ENCODE data around the gene SGCD. TPM values are rescaled to one million over a fixed set of nuclear protein-coding genes. Genes with fewer than 3 reads are reported as not detected.

SGCD gene
- total RNA-seq, 1 donor from 2014 or later, result 7.5 TPM

GRCh38 chr5:156444753-156445291 lies 117.9 kb downstream of the SGCD start:
- H3K4me1 ChIP-seq, result no peaks in the 10 kb centered on the region
- no peak for ATAC-seq
- H3K27ac ChIP-seq, result no peak overlapping the region
- H3K27me3 ChIP-seq, result no peaks in the 10 kb centered on the region
- intact Hi-C loops (cut with DNase I), result no loop called here
- no peaks in the 10 kb centered on the region for H3K9me3 ChIP-seq
- H3K36me3 ChIP-seq, result no peaks in the 10 kb centered on the region
- no peak overlapping the region for H3K4me3 ChIP-seq
- DNase-seq, result no peak
- TF ChIP-seq, protein P1, sequence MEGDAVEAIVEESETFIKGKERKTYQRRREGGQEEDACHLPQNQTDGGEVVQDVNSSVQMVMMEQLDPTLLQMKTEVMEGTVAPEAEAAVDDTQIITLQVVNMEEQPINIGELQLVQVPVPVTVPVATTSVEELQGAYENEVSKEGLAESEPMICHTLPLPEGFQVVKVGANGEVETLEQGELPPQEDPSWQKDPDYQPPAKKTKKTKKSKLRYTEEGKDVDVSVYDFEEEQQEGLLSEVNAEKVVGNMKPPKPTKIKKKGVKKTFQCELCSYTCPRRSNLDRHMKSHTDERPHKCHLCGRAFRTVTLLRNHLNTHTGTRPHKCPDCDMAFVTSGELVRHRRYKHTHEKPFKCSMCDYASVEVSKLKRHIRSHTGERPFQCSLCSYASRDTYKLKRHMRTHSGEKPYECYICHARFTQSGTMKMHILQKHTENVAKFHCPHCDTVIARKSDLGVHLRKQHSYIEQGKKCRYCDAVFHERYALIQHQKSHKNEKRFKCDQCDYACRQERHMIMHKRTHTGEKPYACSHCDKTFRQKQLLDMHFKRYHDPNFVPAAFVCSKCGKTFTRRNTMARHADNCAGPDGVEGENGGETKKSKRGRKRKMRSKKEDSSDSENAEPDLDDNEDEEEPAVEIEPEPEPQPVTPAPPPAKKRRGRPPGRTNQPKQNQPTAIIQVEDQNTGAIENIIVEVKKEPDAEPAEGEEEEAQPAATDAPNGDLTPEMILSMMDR (IDR thresholded peaks at IDR 0.05), result no peak

DNA sequence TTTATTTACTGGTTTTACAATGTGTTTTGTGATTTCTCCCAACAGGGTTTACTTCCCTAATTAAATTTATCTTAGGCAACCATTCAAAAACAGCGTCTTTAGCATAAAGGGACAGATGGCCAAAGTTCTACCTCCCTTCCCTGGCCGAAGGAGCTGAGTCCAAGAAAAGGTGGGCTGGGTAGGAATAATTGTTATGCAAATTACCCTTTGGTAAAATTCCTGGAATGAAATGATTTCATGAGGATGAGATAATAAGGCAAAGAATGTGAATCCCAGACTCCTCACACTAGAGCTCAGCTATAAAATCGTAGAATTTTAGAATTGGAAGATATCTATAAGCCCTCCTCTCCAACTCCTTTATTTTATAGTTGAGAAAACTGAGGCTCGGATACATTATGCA lies 119.6 kb downstream of the SGCD start:
- TF ChIP-seq, protein P1 (IDR thresholded peaks at IDR 0.05), result no peak
- DNase-seq (no peak), ATAC-seq (no peak)
- intact Hi-C loops (cut with DNase I), result no loop called here
- Histone ChIP-seq H3K27ac (no peak overlapping the region), H3K4me3 (no peak overlapping the region), H3K9me3 (no peaks in the 10 kb centered on the region), H3K4me1 (no peaks in the 10 kb centered on the region), H3K36me3 (no peaks in the 10 kb centered on the region), H3K27me3 (no peaks in the 10 kb centered on the region)

DNA sequence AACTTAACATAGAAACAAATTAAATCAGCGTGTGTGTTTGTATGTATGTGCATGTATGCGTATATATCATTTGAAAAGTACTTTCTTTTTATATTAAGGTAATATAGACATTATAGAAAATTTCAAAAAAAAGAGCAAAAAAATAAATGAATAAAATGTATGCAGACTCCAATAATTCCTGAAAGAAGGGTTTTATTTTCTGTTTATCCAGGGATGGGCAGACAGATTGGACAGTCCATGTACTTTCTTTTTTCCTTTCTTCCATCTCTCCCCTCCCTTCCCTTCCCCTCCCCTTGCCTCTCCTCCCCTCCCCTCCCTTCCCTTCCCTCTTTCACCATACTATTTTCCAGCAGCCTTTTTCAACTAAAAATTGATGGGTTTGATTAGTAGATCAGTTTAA lies 123.8 kb downstream of the SGCD start:
- Histone ChIP-seq H3K27ac (no peak overlapping the region), H3K4me1 (no peaks in the 10 kb centered on the region), H3K4me3 (no peak overlapping the region), H3K9me3 (no peaks in the 10 kb centered on the region), H3K27me3 (no peaks in the 10 kb centered on the region), H3K36me3 (no peaks in the 10 kb centered on the region)
- DNase-seq, result no peak
- intact Hi-C loops (cut with DNase I), result no loop called here
- no peak for ATAC-seq
- TF ChIP-seq, protein P1 (IDR thresholded peaks at IDR 0.05), result no peak

GRCh38 chr5:156451505-156451904 lies 124.5 kb downstream of the SGCD start:
- H3K27me3 ChIP-seq, result no peaks in the 10 kb centered on the region
- no peak for ATAC-seq

DNA sequence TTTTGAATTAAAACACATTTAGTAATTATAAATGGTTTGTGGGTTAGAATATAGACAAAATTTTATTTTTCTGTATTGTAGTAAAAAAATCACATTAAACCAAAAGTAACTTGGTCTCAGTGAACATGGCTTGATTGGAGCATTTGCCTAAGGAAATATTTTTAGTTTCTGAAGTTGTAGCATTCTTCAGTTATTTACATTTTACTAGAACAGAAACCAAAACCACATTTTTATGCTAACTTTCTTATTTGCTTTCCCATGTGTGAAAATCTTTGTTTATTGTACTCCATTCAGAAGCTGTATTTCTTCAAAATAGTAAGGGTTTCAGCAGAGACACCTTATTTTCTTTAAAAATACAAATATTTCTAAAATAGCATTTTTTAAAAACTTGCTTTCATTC lies 129.9 kb downstream of the SGCD start:
- ATAC-seq, result no peak

More at GRCh38 chr5:156451505-156451904, 124.5 kb downstream of the SGCD start:
- Histone ChIP-seq H3K27ac (no peak overlapping the region), H3K36me3 (no peaks in the 10 kb centered on the region), H3K4me3 (no peak overlapping the region), H3K9me3 (no peaks in the 10 kb centered on the region), H3K4me1 (no peaks in the 10 kb centered on the region)
- no peak for DNase-seq
- intact Hi-C loops (cut with DNase I), result no loop called here
- TF ChIP-seq, protein P1 (IDR thresholded peaks at IDR 0.05), result no peak

More for the DNA sequence above, 129.9 kb downstream of the SGCD start:
- no peaks in the 10 kb centered on the region for H3K27me3 ChIP-seq
- no peak overlapping the region for H3K4me3 ChIP-seq
- no peaks in the 10 kb centered on the region for H3K36me3 ChIP-seq
- TF ChIP-seq, protein P1 (IDR thresholded peaks at IDR 0.05), result no peak
- no peaks in the 10 kb centered on the region for H3K4me1 ChIP-seq
- intact Hi-C loops (cut with DNase I), result no loop called here
- DNase-seq, result no peak
- H3K27ac ChIP-seq, result no peak overlapping the region
- H3K9me3 ChIP-seq, result no peaks in the 10 kb centered on the region

Measured in upper lobe of right lung (tissue), 1 donor.